Body of pancreas (tissue), 4 donors: ENCODE data around the gene ATXN1.

Source experiments
- POLR2A ChIP-seq, 3 donors: fragments of 450-650 bp; IDR thresholded peaks; one replicate each; pipeline ENCODE4 v1.6.1; 2016; ENCODE audit warnings: antibody characterized with exemption in 3 of 3, mild to moderate bottlenecking in 2 of 3
- TF ChIP-seq, protein P1 (sequence below), 7 experiments: fragments of 450-650 bp in 4 of 7; fragments of 200-600 bp in 3 of 7; sonication (generic) in 3 of 7; IDR thresholded peaks; one replicate each; pipeline ENCODE4 v1.5.1; 2016 to 2019; ENCODE audit warnings: antibody characterized with exemption in 7 of 7

- no peak for TF ChIP-seq POLR2A (IDR thresholded peaks at IDR 0.05)
- TF ChIP-seq, protein P1, sequence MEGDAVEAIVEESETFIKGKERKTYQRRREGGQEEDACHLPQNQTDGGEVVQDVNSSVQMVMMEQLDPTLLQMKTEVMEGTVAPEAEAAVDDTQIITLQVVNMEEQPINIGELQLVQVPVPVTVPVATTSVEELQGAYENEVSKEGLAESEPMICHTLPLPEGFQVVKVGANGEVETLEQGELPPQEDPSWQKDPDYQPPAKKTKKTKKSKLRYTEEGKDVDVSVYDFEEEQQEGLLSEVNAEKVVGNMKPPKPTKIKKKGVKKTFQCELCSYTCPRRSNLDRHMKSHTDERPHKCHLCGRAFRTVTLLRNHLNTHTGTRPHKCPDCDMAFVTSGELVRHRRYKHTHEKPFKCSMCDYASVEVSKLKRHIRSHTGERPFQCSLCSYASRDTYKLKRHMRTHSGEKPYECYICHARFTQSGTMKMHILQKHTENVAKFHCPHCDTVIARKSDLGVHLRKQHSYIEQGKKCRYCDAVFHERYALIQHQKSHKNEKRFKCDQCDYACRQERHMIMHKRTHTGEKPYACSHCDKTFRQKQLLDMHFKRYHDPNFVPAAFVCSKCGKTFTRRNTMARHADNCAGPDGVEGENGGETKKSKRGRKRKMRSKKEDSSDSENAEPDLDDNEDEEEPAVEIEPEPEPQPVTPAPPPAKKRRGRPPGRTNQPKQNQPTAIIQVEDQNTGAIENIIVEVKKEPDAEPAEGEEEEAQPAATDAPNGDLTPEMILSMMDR (IDR thresholded peaks at IDR 0.05) = no peak
Observed at GRCh38 chr6:16800341-16800740, 39.1 kb upstream of the ATXN1 start.
